ENCODE measurements around the gene MGAT2. TPM values are rescaled to one million over a fixed set of nuclear protein-coding genes. Genes with fewer than 3 reads are reported as not detected.

MGAT2 gene
- total RNA-seq, 1 donor from 2014 or later, result 12.0 TPM

DNA sequence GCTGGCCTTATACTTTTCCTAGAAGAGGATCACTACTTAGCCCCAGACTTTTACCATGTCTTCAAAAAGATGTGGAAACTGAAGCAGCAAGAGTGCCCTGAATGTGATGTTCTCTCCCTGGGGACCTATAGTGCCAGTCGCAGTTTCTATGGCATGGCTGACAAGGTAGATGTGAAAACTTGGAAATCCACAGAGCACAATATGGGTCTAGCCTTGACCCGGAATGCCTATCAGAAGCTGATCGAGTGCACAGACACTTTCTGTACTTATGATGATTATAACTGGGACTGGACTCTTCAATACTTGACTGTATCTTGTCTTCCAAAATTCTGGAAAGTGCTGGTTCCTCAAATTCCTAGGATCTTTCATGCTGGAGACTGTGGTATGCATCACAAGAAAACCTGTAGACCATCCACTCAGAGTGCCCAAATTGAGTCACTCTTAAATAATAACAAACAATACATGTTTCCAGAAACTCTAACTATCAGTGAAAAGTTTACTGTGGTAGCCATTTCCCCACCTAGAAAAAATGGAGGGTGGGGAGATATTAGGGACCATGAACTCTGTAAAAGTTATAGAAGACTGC is 1.5 kb downstream of the MGAT2 start:
- no peaks in the 10 kb centered on the region for H3K9me3 ChIP-seq (replicated peaks)
- no peak overlapping the region for H3K27ac ChIP-seq (replicated peaks)
- peaks cover 60% of the 10 kb centered on the region for H3K4me1 ChIP-seq
- H3K27me3 ChIP-seq (ENCODE audit: low read depth), result no peaks in the 10 kb centered on the region
- TF ChIP-seq, protein P1, sequence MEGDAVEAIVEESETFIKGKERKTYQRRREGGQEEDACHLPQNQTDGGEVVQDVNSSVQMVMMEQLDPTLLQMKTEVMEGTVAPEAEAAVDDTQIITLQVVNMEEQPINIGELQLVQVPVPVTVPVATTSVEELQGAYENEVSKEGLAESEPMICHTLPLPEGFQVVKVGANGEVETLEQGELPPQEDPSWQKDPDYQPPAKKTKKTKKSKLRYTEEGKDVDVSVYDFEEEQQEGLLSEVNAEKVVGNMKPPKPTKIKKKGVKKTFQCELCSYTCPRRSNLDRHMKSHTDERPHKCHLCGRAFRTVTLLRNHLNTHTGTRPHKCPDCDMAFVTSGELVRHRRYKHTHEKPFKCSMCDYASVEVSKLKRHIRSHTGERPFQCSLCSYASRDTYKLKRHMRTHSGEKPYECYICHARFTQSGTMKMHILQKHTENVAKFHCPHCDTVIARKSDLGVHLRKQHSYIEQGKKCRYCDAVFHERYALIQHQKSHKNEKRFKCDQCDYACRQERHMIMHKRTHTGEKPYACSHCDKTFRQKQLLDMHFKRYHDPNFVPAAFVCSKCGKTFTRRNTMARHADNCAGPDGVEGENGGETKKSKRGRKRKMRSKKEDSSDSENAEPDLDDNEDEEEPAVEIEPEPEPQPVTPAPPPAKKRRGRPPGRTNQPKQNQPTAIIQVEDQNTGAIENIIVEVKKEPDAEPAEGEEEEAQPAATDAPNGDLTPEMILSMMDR (IDR thresholded peaks at IDR 0.05; ENCODE audit: borderline replicate concordance), result no peak
- H3K4me3 ChIP-seq, result peak overlapping the region; percentile 84
- no peak for DNase-seq
- peaks cover 34% of the 10 kb centered on the region for H3K36me3 ChIP-seq
- intact Hi-C loops (cut with micrococcal nuclease), result no loop called here

DNA sequence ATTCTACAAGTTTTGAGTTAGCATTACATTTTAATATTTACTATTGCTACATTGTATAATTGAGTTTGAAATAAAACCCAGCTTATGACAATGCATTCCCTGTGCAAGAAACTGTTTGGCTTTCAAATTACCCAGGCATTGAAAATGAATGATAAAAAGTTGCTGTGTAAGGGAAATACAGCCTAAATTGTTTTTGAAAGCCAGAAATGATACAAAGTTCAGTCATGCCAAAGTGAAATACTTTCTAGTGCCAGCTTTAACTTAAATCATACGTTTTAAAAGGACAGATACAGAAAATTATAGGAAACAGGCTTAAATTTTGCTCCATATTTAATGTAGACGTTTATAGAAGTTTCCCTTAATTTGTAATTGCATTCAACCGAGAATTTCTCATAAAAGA is 2.8 kb downstream of the MGAT2 start:
- Histone ChIP-seq H3K27ac (replicated peaks) (no peak overlapping the region), H3K4me1 (peaks cover 57% of the 10 kb centered on the region), H3K27me3 (ENCODE audit: low read depth) (no peaks in the 10 kb centered on the region), H3K9me3 (replicated peaks) (no peaks in the 10 kb centered on the region), H3K4me3 (no peak overlapping the region), H3K36me3 (peaks cover 31% of the 10 kb centered on the region)
- no peak for DNase-seq
- TF ChIP-seq, protein P1 (IDR thresholded peaks at IDR 0.05; ENCODE audit: borderline replicate concordance), result no peak
- intact Hi-C loops (cut with micrococcal nuclease), result no loop called here

DNA sequence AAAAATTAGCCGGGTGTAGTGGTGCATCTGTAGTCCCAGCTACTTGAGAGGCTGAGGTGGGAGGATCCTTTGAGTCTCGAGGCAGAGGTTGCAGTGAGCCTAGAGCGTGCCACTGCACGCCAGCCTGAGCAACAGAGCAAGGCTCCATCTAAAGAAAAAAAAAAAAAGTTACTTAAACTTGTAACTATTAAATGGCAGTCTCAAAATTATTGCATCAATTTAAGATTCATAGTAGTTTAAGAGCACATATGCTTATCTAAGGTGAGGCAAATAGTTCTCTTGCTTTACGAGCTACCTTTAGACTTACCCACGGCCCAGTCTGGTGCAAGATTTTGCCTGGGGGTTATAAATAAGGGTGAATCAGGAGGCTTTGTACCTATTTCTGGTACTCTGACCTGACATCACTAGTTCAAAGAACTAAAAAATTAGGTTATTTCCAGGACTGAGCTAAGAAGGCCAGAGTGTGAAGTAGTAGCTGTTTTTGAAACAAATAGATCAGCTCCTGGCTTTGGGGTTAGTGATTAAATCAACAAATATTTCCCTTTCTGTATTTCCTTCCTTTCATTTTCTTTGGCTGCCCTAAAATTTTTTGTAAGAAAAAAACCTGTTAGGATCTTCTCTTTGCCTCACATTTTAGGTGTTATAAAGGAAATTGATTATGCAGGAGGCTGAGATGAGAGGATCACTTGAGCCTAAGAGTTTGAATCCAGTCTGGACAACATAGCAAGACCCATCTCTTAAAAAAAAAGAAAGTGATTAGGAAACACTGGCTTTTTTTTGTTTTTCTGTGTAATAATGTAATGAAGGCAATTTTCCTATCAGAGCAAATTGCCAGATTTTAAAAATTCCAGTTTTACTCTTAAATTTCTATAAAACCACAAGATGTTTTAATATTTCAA is 3.6 kb downstream of the MGAT2 start:
- intact Hi-C loops (cut with micrococcal nuclease), result no loop called here
- TF ChIP-seq, protein P1 (IDR thresholded peaks at IDR 0.05; ENCODE audit: borderline replicate concordance), result no peak
- Histone ChIP-seq H3K27ac (replicated peaks) (no peak overlapping the region), H3K4me3 (no peak overlapping the region), H3K27me3 (ENCODE audit: low read depth) (no peaks in the 10 kb centered on the region), H3K36me3 (peaks cover 23% of the 10 kb centered on the region), H3K9me3 (replicated peaks) (no peaks in the 10 kb centered on the region), H3K4me1 (peaks cover 49% of the 10 kb centered on the region)
- DNase-seq, result no peak

DNA sequence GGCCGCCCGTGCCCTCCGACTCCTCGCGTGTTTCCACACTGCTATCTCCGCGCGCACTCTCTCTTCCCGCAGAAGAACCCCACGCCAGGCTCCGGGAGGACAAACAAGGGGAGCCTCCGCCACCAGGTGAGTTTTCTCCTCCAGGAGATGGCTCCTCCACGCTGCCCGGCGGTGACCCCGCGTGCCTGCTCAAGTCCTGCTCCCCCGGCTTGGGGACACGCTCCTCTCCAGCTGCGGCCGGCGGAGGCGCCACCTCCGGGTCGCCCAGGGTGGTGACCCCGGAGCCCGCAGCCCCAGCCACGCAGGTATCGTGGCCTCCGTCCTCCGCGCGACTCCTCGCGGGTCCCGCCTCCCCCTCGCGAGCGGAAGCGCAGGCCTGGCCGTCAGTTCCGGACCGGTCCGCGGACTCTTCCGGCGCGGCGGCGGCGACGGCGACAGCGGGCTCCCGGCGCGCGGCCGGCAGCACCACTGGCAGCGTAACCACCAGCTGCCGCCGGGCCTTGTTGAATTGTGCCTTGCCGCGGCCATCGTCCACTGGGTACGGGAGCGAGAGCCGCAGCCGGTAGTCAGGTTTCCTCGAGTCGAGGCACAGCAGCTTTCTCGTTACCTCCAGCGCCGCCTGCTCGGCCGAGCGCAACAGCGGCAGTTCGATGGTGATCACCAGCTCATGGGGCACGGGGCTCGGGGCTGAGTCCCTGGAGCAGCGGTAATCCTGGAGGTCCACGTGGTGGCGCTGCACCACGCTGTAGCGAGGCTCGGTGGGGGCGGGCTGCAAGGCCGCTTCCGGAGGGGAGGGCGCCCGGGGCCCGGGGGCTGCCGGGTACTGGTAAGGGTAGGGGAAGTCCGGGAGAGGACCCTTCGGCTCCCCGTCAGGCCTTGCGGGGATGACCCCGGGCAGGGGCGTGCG is 13.3 kb downstream of the MGAT2 start:
- Histone ChIP-seq H3K9me3 (replicated peaks) (no peaks in the 10 kb centered on the region), H3K27ac (replicated peaks) (peak overlapping the region; percentile 95), H3K36me3 (peaks cover 3% of the 10 kb centered on the region), H3K27me3 (ENCODE audit: low read depth) (no peaks in the 10 kb centered on the region), H3K4me3 (peak overlapping the region; percentile 82), H3K4me1 (peaks cover 81% of the 10 kb centered on the region)
- TF ChIP-seq, protein P1 (IDR thresholded peaks at IDR 0.05; ENCODE audit: borderline replicate concordance), result peak; percentile 86
- intact Hi-C loops (cut with micrococcal nuclease), result loop anchor here (10.0 kb wide), 1 partner anchor 131 kb away; the partner anchor contains the start of gene KLHDC2
- DNase-seq, result peak; percentile 93
